ACHN (cell line): ENCODE results near the gene SCYL1.

Experiments used
- DNase-seq: peaks from one replicate; pipeline ENCODE4 v3.0.0-alpha.2; 2015
- in situ Hi-C: cut with HindIII; loops from 2 replicates; pipeline ENCODE4 v1.10.0; 2017; ENCODE audit warnings: low sequenced_read_pairs, low pct_ligation_motif_present, low pct_unique_long_range_greater_than_20kb

SCYL1 gene

GRCh38 chr11:65524741-65525545 lies at the start of gene SCYL1:
TSS of gene SCYL1 (plus strand) at chr11:65525083. CDS start at chr11:65525154, 71 bp downstream.
- peak; percentile 47 for DNase-seq

GRCh38 chr11:65476632-65477148 lies 48.2 kb upstream of the SCYL1 start:
- in situ Hi-C loops: no loop called here

More at GRCh38 chr11:65524741-65525545, at the start of gene SCYL1:
- in situ Hi-C loops: no loop called here

DNA sequence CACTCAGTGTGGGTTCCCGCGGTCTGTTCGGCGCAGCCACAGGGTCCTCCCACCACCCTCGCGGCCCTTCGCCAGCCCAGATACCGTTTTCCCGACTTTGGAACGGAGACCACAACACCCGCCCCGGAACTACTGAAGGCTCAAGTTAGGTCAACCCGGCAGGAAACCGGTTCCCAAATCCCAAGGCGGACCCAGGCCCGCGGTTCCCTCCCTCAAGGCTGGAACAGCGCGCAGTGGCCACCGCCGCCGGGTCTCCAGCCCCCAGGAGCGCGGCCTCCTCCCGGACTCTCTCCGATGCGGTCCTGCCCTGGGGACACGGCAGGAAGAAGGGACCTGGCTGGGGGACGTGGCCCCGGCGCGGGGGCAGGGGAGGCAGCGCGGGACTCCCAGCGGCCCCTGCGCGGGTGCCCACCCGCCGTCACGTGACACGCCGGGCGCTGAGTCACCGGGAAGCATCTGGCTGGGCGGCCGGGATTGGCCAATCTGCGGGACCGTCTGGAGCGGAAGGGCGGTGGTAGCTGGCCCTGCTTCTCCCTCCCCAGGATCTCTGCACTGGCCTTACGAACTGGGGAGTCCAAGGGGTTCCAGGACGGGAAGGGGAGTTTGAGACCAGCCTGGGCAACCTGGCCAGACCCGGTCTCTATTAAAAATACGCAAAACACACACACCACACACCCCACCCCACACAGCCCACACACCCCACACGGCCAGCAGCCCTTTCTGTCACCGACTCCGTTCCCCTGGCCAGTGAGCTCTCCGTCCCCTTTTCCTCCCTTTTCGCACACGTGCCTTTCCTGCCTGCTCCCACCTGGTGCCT lies 47.5 kb upstream of the SCYL1 start:
- peak; percentile 91 for DNase-seq
- in situ Hi-C loops: no loop called here

More at GRCh38 chr11:65476632-65477148, 48.2 kb upstream of the SCYL1 start:
- DNase-seq: no peak

DNA sequence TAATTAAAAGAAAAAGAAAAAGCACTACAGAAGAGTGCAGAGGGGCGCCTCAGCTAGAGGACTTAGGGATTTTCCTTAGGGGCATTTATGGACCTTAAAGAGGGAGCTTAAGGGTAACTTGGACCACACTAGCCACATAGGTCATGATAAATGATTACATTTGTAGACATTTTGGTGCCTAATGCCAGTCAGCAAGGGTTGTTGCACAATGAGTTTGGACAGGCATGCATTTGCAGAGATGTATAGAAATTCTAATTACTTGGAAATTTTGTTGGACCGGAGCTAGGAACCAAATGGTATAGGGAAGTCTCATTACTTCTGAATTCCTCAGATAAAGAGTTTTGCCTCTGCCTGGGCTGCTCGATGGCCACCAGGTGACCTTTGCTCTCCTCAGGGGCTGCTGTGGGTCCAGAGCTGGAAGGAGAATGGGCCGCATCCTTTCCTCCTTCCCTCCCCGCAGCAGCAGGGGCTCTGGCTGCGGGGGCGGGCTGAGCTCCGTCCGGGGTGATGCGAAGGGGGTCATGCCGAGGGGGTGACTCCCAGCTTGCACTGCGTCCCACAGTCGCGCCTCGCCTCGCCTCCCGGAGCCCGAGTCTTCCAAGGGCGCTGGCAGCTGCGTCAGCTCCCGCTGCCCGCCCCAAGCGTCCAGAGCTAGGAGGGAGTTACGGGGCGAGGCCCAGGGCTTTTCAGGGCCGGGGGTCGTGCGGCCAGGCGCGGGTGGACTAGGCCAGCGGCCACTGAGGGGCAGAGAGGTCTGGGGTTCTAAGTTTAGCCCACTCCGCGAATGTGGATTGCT lies 46.3 kb upstream of the SCYL1 start:
- peak; percentile 19 for DNase-seq
- in situ Hi-C loops: no loop called here

DNA sequence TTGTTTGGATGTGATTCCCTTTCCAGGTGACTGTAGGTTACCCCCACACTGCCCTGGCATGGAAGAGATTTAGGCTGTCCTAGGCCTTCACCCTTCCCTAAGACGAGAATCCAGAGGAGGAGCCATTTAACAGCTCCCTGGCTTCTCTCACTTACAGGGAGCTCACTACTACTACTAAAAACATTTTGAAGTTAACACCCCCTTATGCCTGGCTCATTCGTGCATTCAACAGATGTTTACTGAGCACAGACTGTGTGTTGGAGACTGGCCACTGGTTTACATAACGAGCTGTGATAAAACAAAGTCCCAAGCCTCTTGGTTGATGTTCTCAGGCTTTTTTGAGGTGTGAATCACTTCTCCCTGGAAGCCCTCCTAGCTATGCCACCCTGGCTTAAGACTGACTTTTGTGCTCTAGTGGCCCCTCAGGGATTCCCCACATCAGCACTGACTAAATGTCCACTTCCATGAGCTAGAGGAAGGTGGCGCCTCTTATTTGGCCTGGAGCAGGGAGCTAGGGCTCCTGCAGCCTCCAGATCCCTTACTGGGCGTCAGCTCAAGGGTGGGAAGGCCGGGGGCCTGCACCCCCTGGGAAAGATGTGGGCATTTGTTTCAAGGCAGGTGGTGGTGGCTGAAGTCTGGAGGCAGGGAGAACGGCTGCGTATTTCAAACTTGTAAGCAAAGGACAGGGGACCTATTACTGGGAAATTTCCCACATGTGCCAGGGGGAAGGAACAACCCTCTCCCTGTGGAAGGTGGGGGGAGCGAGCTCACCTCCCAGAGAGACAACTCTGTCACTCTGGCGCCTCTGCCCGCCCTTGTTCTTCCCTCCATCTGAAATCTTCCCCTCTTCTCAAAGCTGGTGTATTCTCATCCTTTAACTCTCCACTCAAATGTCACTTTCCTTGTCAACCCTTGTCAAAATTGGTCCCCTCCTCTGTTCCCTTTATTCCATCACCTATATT lies 45.4 kb upstream of the SCYL1 start:
- peak; percentile 78 for DNase-seq

DNA sequence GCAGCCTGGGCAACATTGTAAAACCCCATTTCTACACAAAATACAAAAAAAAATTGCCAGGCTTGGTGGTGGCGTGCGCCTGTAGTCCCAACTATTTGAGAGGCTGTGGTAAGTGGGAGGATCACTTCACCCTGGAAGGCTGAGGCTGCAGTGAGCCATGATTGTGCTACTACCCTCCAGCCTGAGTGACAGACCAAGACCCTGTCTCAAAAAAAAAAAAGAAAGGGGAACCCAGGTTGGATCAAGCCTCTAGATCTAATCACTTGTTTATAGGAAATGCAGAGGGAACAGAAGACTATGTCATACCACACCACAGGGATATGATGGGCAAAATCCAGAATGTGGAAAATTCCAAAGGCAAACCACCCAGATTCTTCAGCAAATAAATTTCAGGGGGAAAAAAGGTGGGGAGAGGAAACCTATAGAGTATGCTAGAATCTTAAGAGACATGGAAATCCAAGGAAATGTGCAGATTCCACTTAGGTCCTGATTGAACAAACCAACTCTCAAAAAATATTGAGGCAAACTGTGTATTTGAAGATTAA lies 42.5 kb upstream of the SCYL1 start:
- DNase-seq: no peak
- in situ Hi-C loops: no loop called here

More for the DNA sequence above, 45.4 kb upstream of the SCYL1 start:
- in situ Hi-C loops: no loop called here

GRCh38 chr11:65485920-65486219 lies 39.0 kb upstream of the SCYL1 start:
- DNase-seq: no peak
- in situ Hi-C loops: no loop called here

DNA sequence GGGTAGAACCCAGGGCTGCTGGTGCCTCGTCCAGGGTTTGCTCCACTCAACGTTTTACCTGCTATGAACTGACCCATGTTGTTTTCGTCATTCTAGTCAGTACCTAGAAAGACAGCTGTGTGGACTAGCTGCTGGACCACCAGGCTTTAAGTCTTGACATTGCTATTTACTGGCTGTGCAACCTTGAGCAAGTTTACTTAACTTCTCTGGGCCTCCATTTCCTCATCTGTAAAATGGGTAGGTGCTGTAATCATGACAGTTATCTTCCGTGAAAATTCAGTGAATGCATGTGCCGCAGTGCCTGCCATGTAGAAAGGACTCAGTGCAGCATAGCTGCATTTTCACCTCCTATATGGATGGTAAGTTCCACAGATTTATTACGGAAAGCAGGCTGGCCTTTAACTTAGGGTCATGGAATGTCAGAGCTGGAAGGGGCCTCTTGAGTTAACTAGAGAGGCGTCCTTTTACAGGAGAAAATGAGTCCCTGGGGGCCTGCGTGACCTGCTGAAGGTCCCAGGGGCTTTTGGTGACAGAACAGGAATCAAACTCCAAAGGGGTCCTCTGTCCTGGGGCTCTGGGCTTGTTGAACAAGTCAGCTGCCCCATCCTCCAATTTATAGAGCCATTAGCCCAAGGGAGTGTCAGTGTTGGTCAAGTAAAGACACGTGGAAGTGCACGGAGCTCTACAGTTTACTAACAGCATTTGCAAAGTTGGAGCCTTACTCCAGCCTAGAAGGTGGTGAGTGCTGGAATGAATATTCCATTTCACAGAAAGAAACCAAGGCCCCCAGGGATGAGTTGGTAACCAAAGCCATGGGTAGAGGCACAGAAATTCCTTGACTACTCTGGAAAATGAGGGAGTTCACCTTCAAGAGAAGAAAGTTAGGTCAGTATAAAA lies 38.1 kb upstream of the SCYL1 start:
- DNase-seq: no peak
- in situ Hi-C loops: no loop called here

GRCh38 chr11:65487467-65488272 lies 37.2 kb upstream of the SCYL1 start:
- DNase-seq: peak; percentile 99
- in situ Hi-C loops: no loop called here

DNA sequence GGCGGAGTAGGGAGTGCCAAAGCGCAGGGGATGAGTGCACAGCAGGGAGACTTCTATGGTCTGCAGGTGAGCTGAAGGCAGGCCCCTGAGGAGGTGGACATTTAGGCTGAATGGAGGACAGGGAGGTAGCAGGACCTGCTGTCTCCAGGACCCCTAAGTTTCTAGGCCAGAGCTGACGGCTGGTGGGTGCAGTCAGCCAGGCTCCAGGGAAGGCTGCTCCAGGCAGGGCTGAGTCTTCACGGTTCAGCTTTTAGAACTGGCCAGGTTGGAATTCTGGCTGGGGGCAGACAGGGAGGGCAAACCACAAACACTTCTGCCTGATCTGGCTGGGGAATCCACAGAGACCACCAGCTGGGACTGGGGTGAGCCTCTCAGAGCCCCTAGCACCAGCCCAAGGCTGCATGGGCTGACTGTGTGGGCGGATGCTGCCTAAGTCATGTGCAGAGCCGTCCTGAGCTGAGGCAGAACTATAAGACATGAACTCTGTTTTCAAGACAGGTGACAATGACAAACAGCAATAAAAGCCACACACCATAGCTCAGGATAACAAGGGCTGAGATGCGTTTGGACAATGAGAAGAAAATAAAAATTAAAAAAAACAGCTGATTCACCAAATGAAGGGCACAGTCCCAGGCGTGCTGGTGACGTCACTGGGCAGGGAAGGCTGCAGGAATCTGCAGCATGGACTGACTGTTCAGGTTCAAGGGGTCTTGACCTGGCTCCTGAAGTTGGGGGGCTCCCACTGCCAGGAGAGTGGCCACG lies 36.4 kb upstream of the SCYL1 start:
- in situ Hi-C loops: no loop called here
- DNase-seq: peak; percentile 29

GRCh38 chr11:65489035-65489705 lies 35.7 kb upstream of the SCYL1 start:
- no peak for DNase-seq
- in situ Hi-C loops: no loop called here

DNA sequence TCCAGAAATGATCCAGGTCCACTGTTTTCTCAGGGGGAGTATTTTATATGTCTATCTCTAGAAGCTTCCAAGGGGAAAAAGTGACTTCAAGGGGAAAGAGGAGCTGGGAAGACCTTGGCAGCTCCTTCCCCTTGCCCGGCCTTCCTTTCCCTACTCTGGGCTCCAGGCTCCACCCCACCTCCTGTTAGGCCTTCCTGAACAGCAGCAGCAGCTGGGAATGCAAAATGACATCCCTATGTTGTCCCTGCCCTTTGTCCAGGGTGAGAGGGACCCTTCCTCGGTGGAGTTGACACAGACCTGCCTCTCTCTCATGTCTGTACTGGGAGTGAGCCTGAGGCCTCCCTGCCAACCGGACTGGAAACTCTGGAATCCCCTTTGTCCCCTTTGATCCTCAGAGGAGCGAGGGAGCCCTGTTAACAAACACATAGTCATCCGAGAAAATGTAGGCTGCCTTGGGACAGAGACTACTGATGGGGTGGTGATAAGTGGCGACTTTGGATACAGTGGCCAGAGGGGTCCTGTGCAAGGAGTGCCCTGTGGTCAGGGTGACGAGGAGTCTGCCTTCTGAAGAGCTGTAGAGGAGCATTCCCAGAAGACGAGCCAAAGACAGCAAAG lies 35.1 kb upstream of the SCYL1 start:
- peak; percentile 24 for DNase-seq
- in situ Hi-C loops: loop anchor here (10.0 kb wide), 1 partner anchor 65 kb away; the partner anchor contains the start of gene NEAT1

DNA sequence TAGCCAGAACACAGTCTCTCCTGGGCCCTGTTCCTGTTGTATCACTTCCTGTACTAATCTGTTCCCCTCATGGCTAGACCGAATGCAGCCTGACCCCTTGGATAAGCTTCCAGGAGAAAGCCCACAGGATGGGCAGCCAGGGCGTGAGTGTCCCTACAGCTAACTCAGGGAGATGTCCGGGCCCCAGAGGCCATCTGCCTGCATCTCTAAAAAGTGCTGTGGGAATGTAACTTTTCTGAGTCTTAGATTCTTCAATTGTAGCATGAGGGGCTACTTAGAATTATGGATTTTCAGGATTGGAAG lies 33.8 kb upstream of the SCYL1 start:
- DNase-seq: no peak
- in situ Hi-C loops: loop anchor here (10.0 kb wide), 1 partner anchor 66 kb away; the partner anchor contains the start of gene NEAT1
